ENCODE data around the gene NUCB2.

- TF ChIP-seq CTCF (conservative IDR thresholded peaks at IDR 0.05 in 1 of 2, IDR thresholded peaks at IDR 0.05 in 1 of 2; ENCODE audit: low read depth in 1 of 2, low read length in 2 of 2) (no peak), EZH2 (IDR thresholded peaks at IDR 0.05; ENCODE audit: low read length, missing control alignments) (no peak)
These were observed 104.6 kb downstream of the NUCB2 start for GRCh38 chr11:17381156-17381555.
